CD4-positive, alpha-beta T cell treated with Interleukin-4 for 4 hours (primary cell): Measurements from ENCODE around the gene DSCAML1.
A peak's percentile ranks its signal among the peaks of the same experiment; 100 is the strongest.

Experiments used
- DNase-seq: peaks from one replicate; pipeline ENCODE4 v3.0.0-alpha.2; 2020

Gene DSCAML1

GRCh38 chr11:117437041-117437790, 359.8 kb downstream of the DSCAML1 start:
- no peak for DNase-seq

DNA sequence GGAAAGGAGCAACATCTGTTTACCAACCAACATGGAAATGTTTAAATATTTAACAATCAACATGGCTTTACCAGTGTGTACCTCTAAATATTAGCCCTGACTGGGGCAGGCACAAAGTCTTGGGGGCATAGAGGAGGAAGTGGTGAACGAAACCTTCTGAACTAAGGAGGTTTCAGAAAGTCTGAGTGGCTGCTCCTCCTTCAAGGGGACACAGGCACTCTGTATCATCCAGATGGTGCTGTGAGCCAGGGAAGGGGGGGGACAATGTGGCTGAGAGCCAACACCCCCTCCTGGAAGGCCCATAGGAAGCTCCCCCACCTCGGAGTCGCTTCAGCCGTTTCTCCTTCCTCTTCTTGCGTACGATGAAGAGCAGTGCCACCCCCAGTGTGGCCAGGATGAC, 361.7 kb downstream of the DSCAML1 start:
- DNase-seq = no peak

DNA sequence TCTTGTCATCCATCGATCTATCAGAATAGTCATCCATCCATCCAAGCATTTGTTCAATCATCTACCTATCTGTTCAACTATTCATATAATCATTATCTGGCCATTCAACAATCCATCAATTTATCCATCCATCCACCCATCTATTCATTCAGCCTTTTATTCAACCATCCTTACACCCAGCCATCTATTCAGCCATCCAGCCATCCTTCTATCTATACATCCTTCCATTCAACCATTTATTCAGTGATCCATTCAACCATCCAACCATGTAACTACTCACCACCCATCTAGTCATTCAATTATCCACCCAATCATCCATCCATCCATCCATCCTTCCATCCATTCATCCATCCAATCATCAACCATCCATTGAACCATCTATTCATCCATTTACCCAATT, 362.5 kb downstream of the DSCAML1 start:
- no peak for DNase-seq

- DNase-seq = no peak
These were observed 363.3 kb downstream of the DSCAML1 start for GRCh38 chr11:117433717-117434116.

DNA sequence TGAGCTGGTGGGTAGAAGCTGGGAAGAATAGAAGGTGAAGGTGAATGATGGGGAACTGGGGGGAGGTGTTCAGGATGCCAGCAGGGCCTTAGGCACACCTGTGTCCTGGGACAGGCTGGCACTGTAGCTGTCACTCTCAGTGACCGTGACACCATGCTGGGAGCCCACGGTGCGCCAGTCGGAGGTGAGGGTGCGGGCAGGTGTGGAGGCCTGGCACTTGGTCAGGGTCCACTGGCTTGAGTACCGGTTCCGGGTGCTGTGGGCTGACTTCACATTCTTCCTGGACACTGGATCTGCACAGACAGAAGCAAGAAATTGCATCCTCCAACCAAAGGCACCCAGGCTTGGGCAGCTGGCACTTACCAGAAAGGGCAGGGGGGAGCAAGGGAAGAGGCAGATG, 365.6 kb downstream of the DSCAML1 start:
- DNase-seq = no peak

DNA sequence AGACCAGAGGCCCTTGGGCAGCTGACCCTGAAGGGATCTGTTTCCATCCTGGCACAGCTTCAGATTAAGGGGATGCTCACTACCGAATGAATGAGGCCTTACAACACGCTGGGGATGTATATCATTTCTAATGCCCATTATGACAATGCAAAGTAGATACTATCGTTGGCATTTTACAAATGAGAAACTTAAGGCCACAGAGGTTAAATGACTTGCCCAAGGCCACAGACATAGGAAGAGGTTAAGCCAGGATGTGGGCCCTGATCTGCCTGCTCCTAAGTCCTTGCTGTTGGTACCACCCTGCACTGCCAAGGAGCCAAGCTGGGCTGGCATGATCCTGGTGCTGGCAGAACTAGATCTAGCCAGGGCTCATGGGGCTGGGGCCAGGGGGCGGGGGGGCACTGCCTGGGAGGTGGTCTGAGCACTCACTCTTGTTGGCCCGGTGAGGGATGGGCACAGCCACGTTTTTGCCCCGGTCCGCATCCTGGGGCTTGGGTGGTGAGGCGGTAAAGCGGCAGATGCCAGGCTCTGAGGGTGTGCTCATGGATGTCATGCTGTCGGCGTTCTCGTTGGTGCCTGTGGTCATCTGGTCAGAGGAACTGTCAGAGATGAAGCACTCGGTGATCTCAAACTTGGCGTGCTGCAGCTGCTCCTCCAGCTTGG, 366.6 kb downstream of the DSCAML1 start:
- no peak for DNase-seq

GRCh38 chr11:117428856-117429229, 368.2 kb downstream of the DSCAML1 start:
- DNase-seq = no peak

GRCh38 chr11:117428186-117428855, 368.7 kb downstream of the DSCAML1 start:
- no peak for DNase-seq

DNA sequence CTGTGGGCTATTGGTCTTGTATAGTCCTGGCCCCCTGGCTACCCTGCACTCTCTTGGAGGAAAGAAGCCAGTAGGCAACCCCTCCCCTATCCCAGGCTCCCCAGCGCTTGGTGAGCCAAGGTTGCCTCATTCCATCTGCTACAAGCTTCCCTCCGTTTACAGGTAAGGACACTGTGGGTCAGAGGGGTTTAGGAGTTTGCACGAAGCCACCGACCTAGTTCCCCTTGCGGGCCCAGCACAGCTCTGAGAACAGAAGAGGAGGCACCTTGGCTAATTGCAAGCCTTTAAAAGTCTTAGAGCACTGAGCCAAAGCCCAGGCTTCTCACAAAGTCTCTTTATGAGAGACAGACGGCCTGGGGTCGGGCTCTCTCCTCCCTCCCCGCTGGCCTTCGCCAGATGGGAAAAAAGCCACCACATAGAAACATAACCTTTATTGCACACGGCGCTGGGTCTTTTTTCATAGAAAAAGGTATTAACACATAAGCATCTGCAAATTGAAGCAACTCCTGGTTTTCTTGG, 369.6 kb downstream of the DSCAML1 start:
- DNase-seq = no peak

GRCh38 chr11:117426941-117427340, 370.1 kb downstream of the DSCAML1 start:
- DNase-seq = no peak

- peak; percentile 48 for DNase-seq
These were observed 370.7 kb downstream of the DSCAML1 start for GRCh38 chr11:117426297-117426685.

DNA sequence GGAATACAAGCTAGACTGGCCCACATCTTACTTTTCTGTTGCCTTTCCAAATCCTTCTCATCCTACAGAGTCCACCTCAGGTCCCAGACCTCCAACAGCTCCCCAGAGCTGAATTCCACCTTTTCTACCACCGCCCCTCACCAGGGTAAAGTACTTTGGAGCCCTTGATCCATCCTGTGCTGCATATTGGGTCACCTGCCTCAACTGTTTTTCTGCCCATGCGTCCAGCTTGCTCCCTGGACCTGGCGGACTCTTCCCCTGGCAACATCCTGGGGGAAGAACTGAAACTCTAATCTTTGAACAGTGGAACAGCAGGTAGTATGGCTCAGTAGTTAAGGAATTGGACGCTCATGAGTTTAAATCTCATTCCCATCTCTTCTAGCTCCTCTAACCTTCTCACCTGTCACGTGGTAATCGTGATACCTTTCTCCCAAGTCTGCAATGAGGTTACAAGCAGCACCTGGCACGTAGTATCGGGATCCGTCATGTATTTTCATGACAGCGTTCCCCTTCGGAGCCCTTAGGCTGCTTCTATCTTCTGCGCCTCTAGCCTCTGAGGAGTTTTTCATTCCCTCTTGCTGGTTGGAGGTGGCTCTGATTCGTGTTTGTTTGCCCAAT, 371.2 kb downstream of the DSCAML1 start:
- DNase-seq = no peak

DNA sequence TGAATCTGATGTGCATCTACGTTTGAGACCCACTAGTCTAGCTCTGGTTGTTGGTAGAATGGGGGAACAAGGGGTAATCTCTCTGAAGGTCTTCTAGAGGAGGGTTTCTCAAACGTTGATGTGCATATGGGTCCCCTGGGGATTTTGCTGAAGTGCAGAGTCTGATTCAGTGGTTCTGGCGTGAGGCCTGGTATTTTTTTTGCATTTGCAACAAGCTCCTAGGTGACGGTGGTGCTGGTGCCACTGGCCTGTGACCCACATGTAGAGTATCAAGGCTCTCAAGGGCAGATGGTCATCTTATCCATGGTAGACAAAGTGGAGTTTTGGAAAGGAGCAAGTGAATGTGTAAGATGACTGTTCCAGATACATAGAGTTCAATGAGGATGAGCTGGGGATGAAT, 372.2 kb downstream of the DSCAML1 start:
- DNase-seq = no peak

GRCh38 chr11:117423046-117423575, 373.9 kb downstream of the DSCAML1 start:
- DNase-seq = no peak

- DNase-seq = no peak
These were observed 375.5 kb downstream of the DSCAML1 start for GRCh38 chr11:117421476-117421875.

DNA sequence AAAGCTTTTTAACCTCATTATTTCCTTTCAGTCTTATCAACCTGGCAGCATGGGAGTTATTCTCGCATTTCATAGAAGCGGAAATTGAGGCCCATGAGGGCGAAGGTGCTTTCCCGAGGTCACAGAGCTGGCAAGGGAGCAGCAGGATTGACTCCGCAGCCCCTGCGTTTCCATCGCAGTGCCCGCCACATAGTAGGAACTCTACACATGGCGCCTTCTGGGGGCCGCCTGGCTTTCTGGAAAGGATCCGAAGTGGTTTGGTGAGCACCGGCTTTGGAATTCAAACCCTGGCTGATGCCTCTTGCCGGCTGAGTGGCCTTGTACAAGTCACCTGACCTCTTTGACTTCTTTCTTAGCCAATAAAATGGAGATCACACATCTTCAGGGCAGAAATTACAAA, 376.0 kb downstream of the DSCAML1 start:
- DNase-seq = no peak

DNA sequence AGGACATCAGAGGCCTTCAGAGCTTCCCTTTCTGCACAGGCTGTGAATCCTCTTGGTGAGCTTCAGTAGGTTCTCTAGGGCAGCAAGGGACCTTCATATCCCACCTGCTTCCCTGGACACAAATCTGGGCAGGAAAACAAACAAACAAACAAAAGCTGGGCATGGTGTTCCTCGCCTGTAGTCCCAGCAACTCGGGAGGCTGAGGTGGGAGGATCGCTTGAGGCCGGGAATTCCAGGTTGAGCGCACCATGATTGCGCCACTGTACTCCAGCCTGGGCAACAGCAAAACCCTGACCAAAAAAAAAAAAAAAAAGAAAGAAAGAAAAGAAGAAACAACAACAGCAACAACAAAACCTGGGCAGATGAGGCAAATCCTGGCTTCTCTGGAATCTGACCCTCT, 376.4 kb downstream of the DSCAML1 start:
- no peak for DNase-seq

DNA sequence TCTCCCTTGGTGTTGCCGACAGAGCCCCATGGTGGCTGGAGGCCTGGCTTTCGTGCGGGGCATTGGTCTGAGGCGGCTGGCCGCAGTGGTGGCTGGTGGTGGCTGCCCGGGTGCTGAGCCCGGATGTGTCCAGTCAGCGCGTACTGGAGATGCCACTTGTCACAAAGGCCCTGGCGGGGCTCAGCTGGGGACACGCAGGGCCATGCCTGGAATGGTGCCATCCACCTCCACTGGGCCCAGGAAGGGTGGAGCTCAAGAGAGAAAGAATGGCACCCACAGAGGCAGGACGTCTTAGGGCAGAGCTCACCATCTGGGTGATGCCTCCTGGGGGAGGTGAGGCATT, 376.9 kb downstream of the DSCAML1 start:
- no peak for DNase-seq

DNA sequence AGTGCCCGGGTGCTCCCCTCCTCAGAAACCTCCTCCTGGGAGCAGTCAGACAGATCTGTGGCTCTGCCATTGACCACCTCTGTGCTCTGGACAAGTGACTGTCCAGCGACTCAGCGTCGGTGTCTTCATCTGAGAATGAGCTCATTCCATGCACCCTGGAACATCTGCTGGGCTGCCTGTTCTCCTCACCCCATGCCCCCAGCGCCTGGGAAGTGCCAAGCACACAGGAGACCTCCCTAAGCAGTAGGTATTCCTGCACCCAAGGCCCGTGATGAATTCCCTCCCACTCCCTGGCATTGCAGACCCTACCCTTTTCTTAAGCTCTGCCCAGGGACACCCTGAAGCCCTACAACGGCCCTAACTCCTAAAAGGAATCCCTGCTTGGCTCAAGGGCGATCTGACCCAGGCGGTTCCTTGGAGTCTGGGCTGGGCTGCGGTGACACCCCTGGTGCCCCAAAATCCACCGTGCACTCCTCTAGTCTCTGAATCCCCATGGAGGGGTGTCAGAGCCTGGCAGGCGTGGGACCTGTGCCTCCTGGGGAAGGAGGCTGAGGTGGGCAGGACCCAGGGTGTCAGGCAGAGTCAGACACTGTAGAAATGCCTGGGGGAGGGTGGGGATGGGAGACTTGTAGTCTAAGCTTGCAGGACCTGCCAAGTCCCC, 377.4 kb downstream of the DSCAML1 start:
- DNase-seq = no peak

GRCh38 chr11:117418737-117419481, 378.1 kb downstream of the DSCAML1 start:
- no peak for DNase-seq

GRCh38 chr11:117417856-117418255, 379.2 kb downstream of the DSCAML1 start:
- no peak for DNase-seq

DNA sequence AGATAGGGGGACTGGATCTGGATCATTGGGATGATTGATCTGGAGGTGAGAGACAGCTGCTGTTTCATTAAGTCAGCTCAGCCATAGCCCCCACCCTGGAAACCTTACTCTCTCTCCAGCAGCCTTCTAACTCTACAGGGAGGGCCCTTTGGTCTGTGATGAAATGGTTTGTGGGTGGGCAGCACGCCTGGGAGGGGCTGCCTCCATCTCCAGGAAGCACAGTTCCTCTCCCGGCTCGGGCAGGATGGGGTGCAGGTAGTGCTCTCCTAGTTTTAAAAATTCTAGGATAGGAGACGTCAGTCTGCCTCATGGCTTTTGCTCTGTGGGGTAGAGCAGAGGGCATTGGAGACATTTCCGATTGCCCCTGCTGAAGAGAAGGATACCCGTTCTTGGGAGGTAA, 379.7 kb downstream of the DSCAML1 start:
- DNase-seq = no peak
